Measurements from ENCODE around the gene SGSM2. TPM values are rescaled to one million over a fixed set of nuclear protein-coding genes. Genes with fewer than 3 reads are reported as not detected.
A peak's percentile ranks its signal among the peaks of the same experiment; 100 is the strongest.

Gene SGSM2
- total and polyA plus RNA-seq, 2 of the 13 experiments (the other 11 are each of a cell fraction or from before 2014, with no cell fraction given): 30.4 to 51.3 TPM

DNA sequence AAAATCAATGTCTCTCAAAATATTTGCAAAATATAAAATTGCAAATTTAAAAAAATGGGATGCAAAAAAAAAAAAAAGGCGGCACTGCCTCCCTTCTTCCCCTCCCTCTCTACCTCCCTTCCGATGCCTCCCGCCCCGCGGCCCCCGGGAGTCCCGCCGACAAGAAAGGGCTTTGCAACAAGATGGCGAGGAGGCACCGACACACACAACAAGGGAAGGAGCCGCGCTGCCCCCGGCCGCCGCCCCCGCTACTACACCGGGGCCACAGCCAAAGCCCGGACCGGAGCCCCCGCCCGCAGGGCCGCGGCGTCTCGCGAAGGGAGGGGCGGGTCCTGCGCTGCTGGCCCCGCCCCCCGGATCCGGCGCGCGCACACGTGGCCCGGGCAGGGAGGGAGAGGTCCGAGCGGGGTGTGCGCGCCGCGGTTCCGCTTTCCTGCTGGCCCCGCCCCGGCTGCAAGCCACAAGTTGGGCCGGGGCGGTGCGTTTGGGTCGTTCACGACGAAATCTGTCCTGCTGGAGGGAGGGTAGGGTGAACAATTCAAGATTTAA, 63.6 kb downstream of the SGSM2 start, which contains the start of gene MNT (continued):
- TF ChIP-seq, protein P1, sequence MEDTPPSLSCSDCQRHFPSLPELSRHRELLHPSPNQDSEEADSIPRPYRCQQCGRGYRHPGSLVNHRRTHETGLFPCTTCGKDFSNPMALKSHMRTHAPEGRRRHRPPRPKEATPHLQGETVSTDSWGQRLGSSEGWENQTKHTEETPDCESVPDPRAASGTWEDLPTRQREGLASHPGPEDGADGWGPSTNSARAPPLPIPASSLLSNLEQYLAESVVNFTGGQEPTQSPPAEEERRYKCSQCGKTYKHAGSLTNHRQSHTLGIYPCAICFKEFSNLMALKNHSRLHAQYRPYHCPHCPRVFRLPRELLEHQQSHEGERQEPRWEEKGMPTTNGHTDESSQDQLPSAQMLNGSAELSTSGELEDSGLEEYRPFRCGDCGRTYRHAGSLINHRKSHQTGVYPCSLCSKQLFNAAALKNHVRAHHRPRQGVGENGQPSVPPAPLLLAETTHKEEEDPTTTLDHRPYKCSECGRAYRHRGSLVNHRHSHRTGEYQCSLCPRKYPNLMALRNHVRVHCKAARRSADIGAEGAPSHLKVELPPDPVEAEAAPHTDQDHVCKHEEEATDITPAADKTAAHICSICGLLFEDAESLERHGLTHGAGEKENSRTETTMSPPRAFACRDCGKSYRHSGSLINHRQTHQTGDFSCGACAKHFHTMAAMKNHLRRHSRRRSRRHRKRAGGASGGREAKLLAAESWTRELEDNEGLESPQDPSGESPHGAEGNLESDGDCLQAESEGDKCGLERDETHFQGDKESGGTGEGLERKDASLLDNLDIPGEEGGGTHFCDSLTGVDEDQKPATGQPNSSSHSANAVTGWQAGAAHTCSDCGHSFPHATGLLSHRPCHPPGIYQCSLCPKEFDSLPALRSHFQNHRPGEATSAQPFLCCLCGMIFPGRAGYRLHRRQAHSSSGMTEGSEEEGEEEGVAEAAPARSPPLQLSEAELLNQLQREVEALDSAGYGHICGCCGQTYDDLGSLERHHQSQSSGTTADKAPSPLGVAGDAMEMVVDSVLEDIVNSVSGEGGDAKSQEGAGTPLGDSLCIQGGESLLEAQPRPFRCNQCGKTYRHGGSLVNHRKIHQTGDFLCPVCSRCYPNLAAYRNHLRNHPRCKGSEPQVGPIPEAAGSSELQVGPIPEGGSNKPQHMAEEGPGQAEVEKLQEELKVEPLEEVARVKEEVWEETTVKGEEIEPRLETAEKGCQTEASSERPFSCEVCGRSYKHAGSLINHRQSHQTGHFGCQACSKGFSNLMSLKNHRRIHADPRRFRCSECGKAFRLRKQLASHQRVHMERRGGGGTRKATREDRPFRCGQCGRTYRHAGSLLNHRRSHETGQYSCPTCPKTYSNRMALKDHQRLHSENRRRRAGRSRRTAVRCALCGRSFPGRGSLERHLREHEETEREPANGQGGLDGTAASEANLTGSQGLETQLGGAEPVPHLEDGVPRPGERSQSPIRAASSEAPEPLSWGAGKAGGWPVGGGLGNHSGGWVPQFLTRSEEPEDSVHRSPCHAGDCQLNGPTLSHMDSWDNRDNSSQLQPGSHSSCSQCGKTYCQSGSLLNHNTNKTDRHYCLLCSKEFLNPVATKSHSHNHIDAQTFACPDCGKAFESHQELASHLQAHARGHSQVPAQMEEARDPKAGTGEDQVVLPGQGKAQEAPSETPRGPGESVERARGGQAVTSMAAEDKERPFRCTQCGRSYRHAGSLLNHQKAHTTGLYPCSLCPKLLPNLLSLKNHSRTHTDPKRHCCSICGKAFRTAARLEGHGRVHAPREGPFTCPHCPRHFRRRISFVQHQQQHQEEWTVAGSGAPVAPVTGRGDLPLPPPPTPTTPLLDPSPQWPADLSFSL (CRISPR knock-in tag; IDR thresholded peaks at IDR 0.05): no peak
- no peak for TF ChIP-seq KLF11 (CRISPR knock-in tag; IDR thresholded peaks at IDR 0.05)
- TF ChIP-seq ZMYM2 (CRISPR knock-in tag; IDR thresholded peaks at IDR 0.05): 0 out of 2 replicates have a peak, but pooled peaks have one; percentile 6
- peak; percentile 27; the same call in 1 of the 2 replicates for TF ChIP-seq CREB1 (IDR thresholded peaks at IDR 0.05)
- no peak for TF ChIP-seq CREB1 (CRISPR knock-in tag; IDR thresholded peaks at IDR 0.05)
- TF ChIP-seq FOXA3 (CRISPR knock-in tag; IDR thresholded peaks at IDR 0.05): peak; percentile 30; the same call in 1 of the 2 replicates
- no peak for TF ChIP-seq ZNF432 (CRISPR knock-in tag; IDR thresholded peaks at IDR 0.05; ENCODE audit: borderline replicate concordance)
- TF ChIP-seq BCL6 (CRISPR knock-in tag; IDR thresholded peaks at IDR 0.05): 0 out of 2 replicates have a peak, but pooled peaks have one; percentile 19
- TF ChIP-seq GTF2F1 (IDR thresholded peaks at IDR 0.05; ENCODE audit: low read length): no peak
- no peak for TF ChIP-seq ZNF580 (CRISPR knock-in tag; IDR thresholded peaks at IDR 0.05; ENCODE audit: borderline replicate concordance, low read depth)
- TF ChIP-seq SP4 (CRISPR knock-in tag; IDR thresholded peaks at IDR 0.05): peak; percentile 33; the same call in 1 of the 2 replicates
- peak; percentile 39 for TF ChIP-seq PTBP1 (IDR thresholded peaks at IDR 0.05; ENCODE audit: low read depth, low read length, poor library complexity, severe bottlenecking)
- no peak for TF ChIP-seq HOXA7 (CRISPR knock-in tag; IDR thresholded peaks at IDR 0.05)
- TF ChIP-seq, protein P2, sequence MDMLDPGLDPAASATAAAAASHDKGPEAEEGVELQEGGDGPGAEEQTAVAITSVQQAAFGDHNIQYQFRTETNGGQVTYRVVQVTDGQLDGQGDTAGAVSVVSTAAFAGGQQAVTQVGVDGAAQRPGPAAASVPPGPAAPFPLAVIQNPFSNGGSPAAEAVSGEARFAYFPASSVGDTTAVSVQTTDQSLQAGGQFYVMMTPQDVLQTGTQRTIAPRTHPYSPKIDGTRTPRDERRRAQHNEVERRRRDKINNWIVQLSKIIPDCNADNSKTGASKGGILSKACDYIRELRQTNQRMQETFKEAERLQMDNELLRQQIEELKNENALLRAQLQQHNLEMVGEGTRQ (IDR thresholded peaks at IDR 0.05; ENCODE audit: low read depth, low read length): peak; percentile 29; the same call in 1 of the 2 replicates
- TF ChIP-seq, protein P2 (CRISPR knock-in tag; IDR thresholded peaks at IDR 0.05; ENCODE audit: borderline replicate concordance): no peak
- TF ChIP-seq, protein P3, sequence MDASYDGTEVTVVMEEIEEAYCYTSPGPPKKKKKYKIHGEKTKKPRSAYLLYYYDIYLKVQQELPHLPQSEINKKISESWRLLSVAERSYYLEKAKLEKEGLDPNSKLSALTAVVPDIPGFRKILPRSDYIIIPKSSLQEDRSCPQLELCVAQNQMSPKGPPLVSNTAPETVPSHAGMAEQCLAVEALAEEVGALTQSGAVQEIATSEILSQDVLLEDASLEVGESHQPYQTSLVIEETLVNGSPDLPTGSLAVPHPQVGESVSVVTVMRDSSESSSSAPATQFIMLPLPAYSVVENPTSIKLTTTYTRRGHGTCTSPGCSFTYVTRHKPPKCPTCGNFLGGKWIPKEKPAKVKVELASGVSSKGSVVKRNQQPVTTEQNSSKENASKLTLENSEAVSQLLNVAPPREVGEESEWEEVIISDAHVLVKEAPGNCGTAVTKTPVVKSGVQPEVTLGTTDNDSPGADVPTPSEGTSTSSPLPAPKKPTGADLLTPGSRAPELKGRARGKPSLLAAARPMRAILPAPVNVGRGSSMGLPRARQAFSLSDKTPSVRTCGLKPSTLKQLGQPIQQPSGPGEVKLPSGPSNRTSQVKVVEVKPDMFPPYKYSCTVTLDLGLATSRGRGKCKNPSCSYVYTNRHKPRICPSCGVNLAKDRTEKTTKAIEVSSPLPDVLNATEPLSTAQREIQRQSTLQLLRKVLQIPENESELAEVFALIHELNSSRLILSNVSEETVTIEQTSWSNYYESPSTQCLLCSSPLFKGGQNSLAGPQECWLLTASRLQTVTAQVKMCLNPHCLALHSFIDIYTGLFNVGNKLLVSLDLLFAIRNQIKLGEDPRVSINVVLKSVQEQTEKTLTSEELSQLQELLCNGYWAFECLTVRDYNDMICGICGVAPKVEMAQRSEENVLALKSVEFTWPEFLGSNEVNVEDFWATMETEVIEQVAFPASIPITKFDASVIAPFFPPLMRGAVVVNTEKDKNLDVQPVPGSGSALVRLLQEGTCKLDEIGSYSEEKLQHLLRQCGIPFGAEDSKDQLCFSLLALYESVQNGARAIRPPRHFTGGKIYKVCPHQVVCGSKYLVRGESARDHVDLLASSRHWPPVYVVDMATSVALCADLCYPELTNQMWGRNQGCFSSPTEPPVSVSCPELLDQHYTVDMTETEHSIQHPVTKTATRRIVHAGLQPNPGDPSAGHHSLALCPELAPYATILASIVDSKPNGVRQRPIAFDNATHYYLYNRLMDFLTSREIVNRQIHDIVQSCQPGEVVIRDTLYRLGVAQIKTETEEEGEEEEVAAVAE (CRISPR knock-in tag; IDR thresholded peaks at IDR 0.05; ENCODE audit: borderline replicate concordance): no peak
- TF ChIP-seq ZNF670 (CRISPR knock-in tag; IDR thresholded peaks at IDR 0.05; ENCODE audit: borderline replicate concordance): peak; percentile 12; the same call in 1 of the 2 replicates

Measured in HepG2 (cell line).